HepG2 (cell line): Measurements from ENCODE around the gene CYP20A1. TPM values are rescaled to one million over a fixed set of nuclear protein-coding genes. Genes with fewer than 3 reads are reported as not detected.

Experiments used
- CBFB ChIP-seq: sonication (generic); formaldehyde crosslinking; IDR thresholded peaks from 2 replicates; pipeline ENCODE4 v1.4.0; 2020; ENCODE audit warnings: missing genetic modification reagents
- CENPT ChIP-seq: sonication (generic); formaldehyde crosslinking; IDR thresholded peaks from 2 replicates; pipeline ENCODE4 v1.8.0; 2022; ENCODE audit warnings: low read depth, mild to moderate bottlenecking, moderate library complexity, missing genetic modification reagents
- EP300 ChIP-seq, 3 experiments: sonication (generic) in 1 of 3; formaldehyde crosslinking in 1 of 3; IDR thresholded peaks; 2 replicates each; pipeline versions ENCODE4 v1.5.1 to v1.6.1; 2011 to 2020; ENCODE audit warnings: low read depth in 2 of 3, low read length in 2 of 3, borderline replicate concordance in 1 of 3, improper control_type of control experiment in 1 of 3, mild to moderate bottlenecking in 1 of 3, missing genetic modification reagents in 1 of 3, moderate library complexity in 1 of 3
- NCOA2 ChIP-seq: sonication (generic); formaldehyde crosslinking; IDR thresholded peaks from 2 replicates; pipeline ENCODE4 v1.8.0; 2022; ENCODE audit warnings: inconsistent platforms
- TARDBP ChIP-seq: sonication (generic); formaldehyde crosslinking; IDR thresholded peaks from 2 replicates; pipeline ENCODE4 v1.8.0; 2022; ENCODE audit warnings: mild to moderate bottlenecking, missing genetic modification reagents
- ZNF253 ChIP-seq: sonication (generic); formaldehyde crosslinking; IDR thresholded peaks from 2 replicates; pipeline ENCODE4 v1.8.0; 2022; ENCODE audit warnings: mild to moderate bottlenecking, missing genetic modification reagents, borderline replicate concordance
- ZNF460 ChIP-seq: sonication (generic); formaldehyde crosslinking; IDR thresholded peaks from 2 replicates; pipeline ENCODE4 v1.5.1; 2020; ENCODE audit warnings: missing genetic modification reagents, mild to moderate bottlenecking, borderline replicate concordance
- ZSCAN29 ChIP-seq: sonication (generic); formaldehyde crosslinking; conservative IDR thresholded peaks from 2 replicates; pipeline ENCODE4 v1.4.0; 2020; ENCODE audit warnings: mild to moderate bottlenecking, missing genetic modification reagents
- polyA plus RNA-seq, 8 experiments: library from polyadenylated mRNA; depleted of rRNA in 3 of 8; stranded (reverse) in 7 of 8; unstranded in 1 of 8; fragments of >200 nt; fragmentation: Illumina TruSeq in 4 of 8; extraction: Trizol in 4 of 8; gene quantifications; 2 replicates each; pipeline versions ENCODE4 v1.2.1 to v1.2.3, GENCODE V29; 2011 to 2016; ENCODE audit warnings: low read depth in 4 of 8, missing spikeins in 1 of 8, mixed read lengths in 1 of 8; ENCODE audit not compliant: insufficient read depth in 1 of 8
- total RNA-seq, 5 experiments: library from RNA; depleted of rRNA; stranded (reverse); fragments of >200 nt; fragmentation: Illumina TruSeq; extraction: Trizol; gene quantifications; 2 replicates each; pipeline ENCODE4 v1.2.3, GENCODE V29; 2016; ENCODE audit warnings: low read depth in 1 of 5
- TF ChIP-seq, protein P1 (sequence below): sonication (generic); formaldehyde crosslinking; conservative IDR thresholded peaks from 2 replicates; pipeline ENCODE4 v1.4.0; 2020; ENCODE audit warnings: missing genetic modification reagents
- TF ChIP-seq, protein P2 (sequence below): sonication (generic); formaldehyde crosslinking; IDR thresholded peaks from 2 replicates; pipeline ENCODE4 v1.5.0; 2020; ENCODE audit warnings: missing genetic modification reagents
- TF ChIP-seq, protein P3 (sequence below): sonication (generic); formaldehyde crosslinking; IDR thresholded peaks from 2 replicates; pipeline ENCODE4 v1.8.1; 2022; ENCODE audit warnings: mild to moderate bottlenecking, missing genetic modification reagents

The CYP20A1 gene
- total and polyA plus RNA-seq, 2 of the 13 experiments (the other 11 are each of a cell fraction or from before 2014, with no cell fraction given): 9.6 to 35.3 TPM

DNA sequence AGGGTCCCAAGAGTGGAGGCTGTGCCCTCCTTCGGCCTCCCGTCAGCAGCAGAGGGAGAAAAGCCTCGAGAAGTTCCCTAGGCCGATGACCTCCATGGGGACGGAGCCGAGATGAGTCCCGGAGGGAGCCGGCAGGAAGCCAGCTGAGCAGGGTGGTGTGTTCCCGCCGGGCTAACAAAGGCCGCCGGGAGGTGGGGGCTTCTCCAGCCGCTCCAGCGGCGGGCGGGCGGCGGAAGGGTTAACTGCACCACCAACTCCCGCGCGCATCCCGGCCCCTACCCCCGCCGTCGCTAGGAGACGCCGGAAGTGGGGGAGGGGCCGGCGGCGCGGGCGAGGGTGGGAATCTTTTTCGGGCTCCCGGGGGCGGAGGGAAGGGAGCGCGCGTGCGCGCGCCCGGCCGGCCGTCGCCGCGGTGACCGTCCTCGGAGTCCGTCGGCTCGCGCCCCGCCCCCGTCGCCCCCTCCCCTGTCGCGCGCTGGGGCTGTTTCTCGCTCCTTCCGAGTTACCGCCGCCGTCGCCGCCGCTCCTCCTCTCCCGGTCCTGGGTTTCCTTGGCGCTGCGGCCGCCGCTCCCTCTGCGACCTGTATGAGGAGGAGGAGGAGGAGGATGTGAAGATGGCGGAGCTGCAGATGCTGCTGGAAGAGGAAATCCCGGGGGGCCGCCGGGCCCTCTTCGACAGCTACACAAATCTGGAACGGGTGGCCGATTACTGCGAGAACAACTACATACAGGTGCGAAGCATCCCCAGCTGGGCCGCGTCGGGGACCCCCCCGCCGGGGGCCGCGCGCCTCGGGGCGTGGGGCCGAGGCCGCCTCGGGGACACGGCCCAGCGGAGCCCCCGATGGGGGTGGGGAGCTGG, 89.3 kb downstream of the CYP20A1 start, which contains the start of gene ABI2 (continued):
- TF ChIP-seq CENPT (0 out of 2 replicates have a peak, but pooled peaks have one; percentile 22), NCOA2 (CRISPR knock-in tag) (peak; percentile 39; the same call in 1 of the 2 replicates), ZNF253 (CRISPR knock-in tag) (peak; percentile 36; the same call in 1 of the 2 replicates), ZNF460 (peak; percentile 46; the same call in 1 of the 2 replicates), EP300 (IDR thresholded peaks at IDR 0.05; ENCODE audit: low read depth in 2 of 2, low read length in 2 of 2) (peak in 1 of 2 experiments; percentile 72; a peak in 2 of 4 replicates), EP300 (CRISPR knock-in tag; IDR thresholded peaks at IDR 0.05; ENCODE audit: borderline replicate concordance) (peak; percentile 61), ZSCAN29 (CRISPR knock-in tag) (peak; percentile 36; the same call in 1 of the 2 replicates), CBFB (CRISPR knock-in tag) (peak; percentile 79; the same call in 1 of the 2 replicates), TARDBP (CRISPR knock-in tag) (peak; percentile 86)
- TF ChIP-seq, protein P1, sequence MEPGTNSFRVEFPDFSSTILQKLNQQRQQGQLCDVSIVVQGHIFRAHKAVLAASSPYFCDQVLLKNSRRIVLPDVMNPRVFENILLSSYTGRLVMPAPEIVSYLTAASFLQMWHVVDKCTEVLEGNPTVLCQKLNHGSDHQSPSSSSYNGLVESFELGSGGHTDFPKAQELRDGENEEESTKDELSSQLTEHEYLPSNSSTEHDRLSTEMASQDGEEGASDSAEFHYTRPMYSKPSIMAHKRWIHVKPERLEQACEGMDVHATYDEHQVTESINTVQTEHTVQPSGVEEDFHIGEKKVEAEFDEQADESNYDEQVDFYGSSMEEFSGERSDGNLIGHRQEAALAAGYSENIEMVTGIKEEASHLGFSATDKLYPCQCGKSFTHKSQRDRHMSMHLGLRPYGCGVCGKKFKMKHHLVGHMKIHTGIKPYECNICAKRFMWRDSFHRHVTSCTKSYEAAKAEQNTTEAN: no peak; the same call in 1 of the 2 replicates
- TF ChIP-seq, protein P2, sequence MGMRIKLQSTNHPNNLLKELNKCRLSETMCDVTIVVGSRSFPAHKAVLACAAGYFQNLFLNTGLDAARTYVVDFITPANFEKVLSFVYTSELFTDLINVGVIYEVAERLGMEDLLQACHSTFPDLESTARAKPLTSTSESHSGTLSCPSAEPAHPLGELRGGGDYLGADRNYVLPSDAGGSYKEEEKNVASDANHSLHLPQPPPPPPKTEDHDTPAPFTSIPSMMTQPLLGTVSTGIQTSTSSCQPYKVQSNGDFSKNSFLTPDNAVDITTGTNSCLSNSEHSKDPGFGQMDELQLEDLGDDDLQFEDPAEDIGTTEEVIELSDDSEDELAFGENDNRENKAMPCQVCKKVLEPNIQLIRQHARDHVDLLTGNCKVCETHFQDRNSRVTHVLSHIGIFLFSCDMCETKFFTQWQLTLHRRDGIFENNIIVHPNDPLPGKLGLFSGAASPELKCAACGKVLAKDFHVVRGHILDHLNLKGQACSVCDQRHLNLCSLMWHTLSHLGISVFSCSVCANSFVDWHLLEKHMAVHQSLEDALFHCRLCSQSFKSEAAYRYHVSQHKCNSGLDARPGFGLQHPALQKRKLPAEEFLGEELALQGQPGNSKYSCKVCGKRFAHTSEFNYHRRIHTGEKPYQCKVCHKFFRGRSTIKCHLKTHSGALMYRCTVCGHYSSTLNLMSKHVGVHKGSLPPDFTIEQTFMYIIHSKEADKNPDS (CRISPR knock-in tag): 0 out of 2 replicates have a peak, but pooled peaks have one; percentile 54
- TF ChIP-seq, protein P3, sequence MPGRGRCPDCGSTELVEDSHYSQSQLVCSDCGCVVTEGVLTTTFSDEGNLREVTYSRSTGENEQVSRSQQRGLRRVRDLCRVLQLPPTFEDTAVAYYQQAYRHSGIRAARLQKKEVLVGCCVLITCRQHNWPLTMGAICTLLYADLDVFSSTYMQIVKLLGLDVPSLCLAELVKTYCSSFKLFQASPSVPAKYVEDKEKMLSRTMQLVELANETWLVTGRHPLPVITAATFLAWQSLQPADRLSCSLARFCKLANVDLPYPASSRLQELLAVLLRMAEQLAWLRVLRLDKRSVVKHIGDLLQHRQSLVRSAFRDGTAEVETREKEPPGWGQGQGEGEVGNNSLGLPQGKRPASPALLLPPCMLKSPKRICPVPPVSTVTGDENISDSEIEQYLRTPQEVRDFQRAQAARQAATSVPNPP (CRISPR knock-in tag): peak; percentile 69; the same call in 1 of the 2 replicates
